Stimulated activated naive CD8-positive, alpha-beta T cell treated with anti-CD3 and anti-CD28 coated beads, Interleukin-15, amount 100 ng/mL, for 72 hours (primary cell): Measurements from ENCODE around the gene LAT.
"Not testable (repeated sequence)": the region's sequence is repeated elsewhere in the genome, so short reads cannot be mapped to it uniquely, and the experiment has no call there.

ENCODE experiments used
- ATAC-seq: fragments of 150-1000 bp; cut with Tn5 transposase; 2 replicates; pipeline ENCODE4 v1.10.0; 2021; ENCODE audit warnings: mild to moderate bottlenecking, moderate library complexity
- DNase-seq, 2 donors: peaks; one replicate each; pipeline ENCODE4 v3.0.0; 2021 to 2022
- H3K27ac Mint-ChIP-seq, 2 donors: one replicate each; pipeline ENCODE4 v1.8.0; 2022; ENCODE audit warnings: mild to moderate bottlenecking in 2 of 2, mixed read lengths in 2 of 2, moderate library complexity in 2 of 2
- H3K27me3 Mint-ChIP-seq: one replicate; pipeline ENCODE4 v1.8.0; 2022; ENCODE audit warnings: mixed read lengths
- H3K4me1 Mint-ChIP-seq: one replicate; pipeline ENCODE4 v1.8.0; 2022; ENCODE audit warnings: mild to moderate bottlenecking, mixed read lengths
- H3K4me3 Mint-ChIP-seq, 2 donors: one replicate each; pipeline ENCODE4 v1.8.0; 2022; ENCODE audit warnings: mild to moderate bottlenecking in 2 of 2, mixed read lengths in 2 of 2, moderate library complexity in 1 of 2
- H3K9me3 Mint-ChIP-seq, 2 donors: one replicate each; pipeline ENCODE4 v1.8.0; 2022; ENCODE audit warnings: mixed read lengths in 2 of 2

Gene LAT

GRCh38 chr16:28986492-28986891 is 1.6 kb downstream of the LAT start:
- DNase-seq (no peak), ATAC-seq (no peak)
- Mint-ChIP-seq H3K27me3 (no peaks in the 10 kb centered on the region), H3K4me3 (peak overlapping the region; percentile 99 to 100), H3K27ac (peak overlapping the region; percentile 94 to 95), H3K4me1 (peaks cover 81% of the 10 kb centered on the region), H3K9me3 (peaks cover 15 to 21% of the 10 kb centered on the region in 2 donors)

- H3K4me1 Mint-ChIP-seq = peaks cover 78% of the 10 kb centered on the region
- no peaks in the 10 kb centered on the region for H3K27me3 Mint-ChIP-seq
- DNase-seq = no peak
- peak overlapping the region; percentile 99 to 100 for H3K4me3 Mint-ChIP-seq
- ATAC-seq = no peak
- H3K9me3 Mint-ChIP-seq = peaks cover 9 to 12% of the 10 kb centered on the region in 2 donors
- H3K27ac Mint-ChIP-seq = peak overlapping the region; percentile 69 to 81
Measured at GRCh38 chr16:28987170-28987853, 2.5 kb downstream of the LAT start.

GRCh38 chr16:28989363-28989762 is 4.5 kb downstream of the LAT start:
- Mint-ChIP-seq H3K27me3 (no peaks in the 10 kb centered on the region), H3K9me3 (peaks cover 9 to 12% of the 10 kb centered on the region in 2 donors), H3K4me3 (peak overlapping the region; percentile 99 to 100), H3K27ac (peak overlapping the region; percentile 84 to 93), H3K4me1 (peaks cover 63% of the 10 kb centered on the region)
- DNase-seq (no peak), ATAC-seq (no peak)

GRCh38 chr16:28990375-28991040 is 5.7 kb downstream of the LAT start:
- Mint-ChIP-seq H3K4me1 (peaks cover 57% of the 10 kb centered on the region), H3K27me3 (no peaks in the 10 kb centered on the region), H3K9me3 (peaks cover 9 to 12% of the 10 kb centered on the region in 2 donors), H3K4me3 (peak overlapping the region; percentile 99 to 100), H3K27ac (peak overlapping the region; percentile 77 to 96)
- ATAC-seq = peak; percentile 90
- peak; percentile 62 to 77 for DNase-seq

GRCh38 chr16:28991687-28992086 is 6.8 kb downstream of the LAT start:
- Mint-ChIP-seq H3K27ac (no peak overlapping the region), H3K4me3 (no peak overlapping the region), H3K9me3 (peaks cover 9 to 12% of the 10 kb centered on the region in 2 donors), H3K27me3 (no peaks in the 10 kb centered on the region), H3K4me1 (peaks cover 52% of the 10 kb centered on the region)
- ATAC-seq (no peak), DNase-seq (no peak)

GRCh38 chr16:28992496-28992895 is 7.6 kb downstream of the LAT start:
- no peaks in the 10 kb centered on the region for H3K27me3 Mint-ChIP-seq
- no peak for ATAC-seq
- DNase-seq = no peak
- peaks cover 45% of the 10 kb centered on the region for H3K4me1 Mint-ChIP-seq
- no peak overlapping the region for H3K4me3 Mint-ChIP-seq
- no peak overlapping the region for H3K27ac Mint-ChIP-seq
- peaks cover 2 to 4% of the 10 kb centered on the region in 2 donors for H3K9me3 Mint-ChIP-seq

- no peaks in the 10 kb centered on the region for H3K27me3 Mint-ChIP-seq
- ATAC-seq (no peak), DNase-seq (no peak)
- H3K4me1 Mint-ChIP-seq = peaks cover 14% of the 10 kb centered on the region
- H3K4me3 Mint-ChIP-seq = no peak overlapping the region
- H3K9me3 Mint-ChIP-seq = no peaks in the 10 kb centered on the region
- peak overlapping the region in 1 of 2 donors; percentile 30 for H3K27ac Mint-ChIP-seq
Measured at GRCh38 chr16:28998837-28999236, 14.0 kb downstream of the LAT start.

GRCh38 chr16:28999577-28999976 is 14.7 kb downstream of the LAT start:
- H3K27me3 Mint-ChIP-seq = no peaks in the 10 kb centered on the region
- no peak overlapping the region for H3K4me3 Mint-ChIP-seq
- DNase-seq = no peak
- no peaks in the 10 kb centered on the region for H3K9me3 Mint-ChIP-seq
- no peak for ATAC-seq
- H3K4me1 Mint-ChIP-seq = peaks cover 16% of the 10 kb centered on the region
- no peak overlapping the region for H3K27ac Mint-ChIP-seq

GRCh38 chr16:29000019-29000418 is 15.2 kb downstream of the LAT start:
- no peaks in the 10 kb centered on the region for H3K9me3 Mint-ChIP-seq
- peaks cover 20% of the 10 kb centered on the region for H3K4me1 Mint-ChIP-seq
- H3K27ac Mint-ChIP-seq = no peak overlapping the region

GRCh38 chr16:29004496-29005139 is 19.8 kb downstream of the LAT start:
- not testable (repeated sequence) for H3K27me3 Mint-ChIP-seq, H3K27ac Mint-ChIP-seq, ATAC-seq, H3K9me3 Mint-ChIP-seq, H3K4me3 Mint-ChIP-seq, DNase-seq
- H3K4me1 Mint-ChIP-seq = peaks cover 35% of the 10 kb centered on the region

More at GRCh38 chr16:29000019-29000418, 15.2 kb downstream of the LAT start:
- ATAC-seq (no peak), DNase-seq (no peak)
- Mint-ChIP-seq H3K4me3 (no peak overlapping the region), H3K27me3 (no peaks in the 10 kb centered on the region)

- Mint-ChIP-seq H3K27ac (peak overlapping the region; percentile 96 to 98), H3K9me3 (no peaks in the 10 kb centered on the region), H3K4me3 (peak overlapping the region; percentile 76 to 80), H3K27me3 (no peaks in the 10 kb centered on the region), H3K4me1 (peaks cover 61% of the 10 kb centered on the region)
- peak; percentile 96 for ATAC-seq
- peak; percentile 69 to 84 for DNase-seq
Measured at GRCh38 chr16:29007730-29008593, 23.1 kb downstream of the LAT start.

GRCh38 chr16:29009050-29009837 is 24.4 kb downstream of the LAT start:
- ATAC-seq = peak; percentile 23
- Mint-ChIP-seq H3K9me3 (no peaks in the 10 kb centered on the region), H3K4me1 (peaks cover 74% of the 10 kb centered on the region), H3K4me3 (peak overlapping the region; percentile 76 to 80), H3K27ac (peak overlapping the region; percentile 96 to 98), H3K27me3 (no peaks in the 10 kb centered on the region)
- no peak for DNase-seq

GRCh38 chr16:29009838-29010166 is 24.9 kb downstream of the LAT start:
- DNase-seq (no peak), ATAC-seq (no peak)
- peak overlapping the region; percentile 96 to 98 for H3K27ac Mint-ChIP-seq
- H3K27me3 Mint-ChIP-seq = no peaks in the 10 kb centered on the region
- H3K4me3 Mint-ChIP-seq = peak overlapping the region; percentile 76 to 80
- H3K4me1 Mint-ChIP-seq = peaks cover 71% of the 10 kb centered on the region
- H3K9me3 Mint-ChIP-seq = no peaks in the 10 kb centered on the region

GRCh38 chr16:29011112-29011511 is 26.3 kb downstream of the LAT start:
- ATAC-seq (no peak), DNase-seq (no peak)
- Mint-ChIP-seq H3K4me1 (peaks cover 69% of the 10 kb centered on the region), H3K27me3 (no peaks in the 10 kb centered on the region), H3K27ac (no peak overlapping the region), H3K9me3 (no peaks in the 10 kb centered on the region), H3K4me3 (no peak overlapping the region)

- no peaks in the 10 kb centered on the region for H3K27me3 Mint-ChIP-seq
- DNase-seq = no peak
- H3K4me3 Mint-ChIP-seq = no peak overlapping the region
- ATAC-seq = no peak
- H3K27ac Mint-ChIP-seq = peak overlapping the region in 1 of 2 donors; percentile 90
- no peaks in the 10 kb centered on the region for H3K9me3 Mint-ChIP-seq
- H3K4me1 Mint-ChIP-seq = peaks cover 73% of the 10 kb centered on the region
Measured at GRCh38 chr16:29011851-29012250, 27.0 kb downstream of the LAT start.
